OCI-M1 (cell line): Measurements from ENCODE around the gene FRMPD1.
A peak's percentile ranks its signal among the peaks of the same experiment; 100 is the strongest.

Experiments used
- DNase-seq: peaks from one replicate; lab custom pipeline; 2025; lab: John Stamatoyannopoulos, UW

FRMPD1 gene

DNA sequence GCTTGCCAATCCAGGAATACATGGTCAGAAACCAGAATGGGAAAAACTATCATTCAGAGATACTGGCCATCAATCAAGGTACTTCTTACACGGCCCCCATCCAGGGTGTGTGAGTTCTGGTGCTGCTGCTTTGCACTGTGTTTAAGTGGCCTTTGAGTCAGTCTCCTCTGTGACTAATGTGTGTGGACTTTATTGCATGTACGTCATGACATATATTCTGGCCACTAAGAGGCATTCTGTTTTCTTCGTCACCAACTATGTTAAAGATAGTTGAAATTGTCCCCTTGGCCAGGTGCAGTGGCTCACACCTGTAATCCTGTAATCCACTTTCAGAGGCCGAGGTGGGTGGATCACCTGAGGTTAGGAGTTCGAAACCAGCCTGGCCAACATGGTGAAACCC, 125.6 kb downstream of the FRMPD1 start:
- DNase-seq: no peak

DNA sequence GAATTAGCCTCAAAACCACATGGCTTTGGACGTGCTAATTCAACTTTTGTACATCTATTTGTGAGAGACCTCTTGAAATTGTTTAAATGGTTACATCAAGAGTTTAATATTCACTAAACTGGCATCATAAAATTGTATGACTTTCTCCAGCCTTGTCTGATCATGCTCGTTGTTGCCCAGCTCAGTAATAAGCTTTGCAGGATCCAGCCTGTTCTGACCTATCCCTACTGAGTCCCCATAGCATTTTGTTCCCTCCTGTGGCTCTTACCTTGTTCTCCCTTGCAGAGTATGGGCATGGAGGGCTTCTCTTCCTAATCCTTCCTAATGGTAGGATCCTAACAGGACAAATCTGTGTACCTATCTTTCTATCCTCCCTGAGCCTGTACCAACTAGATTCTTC, 127.8 kb downstream of the FRMPD1 start:
- DNase-seq: no peak

DNA sequence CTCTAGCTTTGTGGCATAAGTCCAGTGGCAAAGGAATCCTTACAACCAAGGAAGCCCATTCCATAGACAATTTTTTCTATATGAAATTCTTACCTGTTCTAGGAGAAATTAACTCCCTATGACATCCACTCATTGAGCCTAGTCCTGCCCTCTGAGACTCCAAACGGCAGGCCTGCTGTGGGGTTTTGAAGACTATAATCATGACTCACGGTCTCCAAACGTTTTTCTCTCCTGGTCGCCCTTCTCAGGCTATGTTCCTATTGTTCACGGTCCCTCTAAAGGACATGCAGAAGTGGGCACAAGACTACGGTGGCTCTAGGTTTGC, 133.5 kb downstream of the FRMPD1 start:
- peak; percentile 42 for DNase-seq

DNA sequence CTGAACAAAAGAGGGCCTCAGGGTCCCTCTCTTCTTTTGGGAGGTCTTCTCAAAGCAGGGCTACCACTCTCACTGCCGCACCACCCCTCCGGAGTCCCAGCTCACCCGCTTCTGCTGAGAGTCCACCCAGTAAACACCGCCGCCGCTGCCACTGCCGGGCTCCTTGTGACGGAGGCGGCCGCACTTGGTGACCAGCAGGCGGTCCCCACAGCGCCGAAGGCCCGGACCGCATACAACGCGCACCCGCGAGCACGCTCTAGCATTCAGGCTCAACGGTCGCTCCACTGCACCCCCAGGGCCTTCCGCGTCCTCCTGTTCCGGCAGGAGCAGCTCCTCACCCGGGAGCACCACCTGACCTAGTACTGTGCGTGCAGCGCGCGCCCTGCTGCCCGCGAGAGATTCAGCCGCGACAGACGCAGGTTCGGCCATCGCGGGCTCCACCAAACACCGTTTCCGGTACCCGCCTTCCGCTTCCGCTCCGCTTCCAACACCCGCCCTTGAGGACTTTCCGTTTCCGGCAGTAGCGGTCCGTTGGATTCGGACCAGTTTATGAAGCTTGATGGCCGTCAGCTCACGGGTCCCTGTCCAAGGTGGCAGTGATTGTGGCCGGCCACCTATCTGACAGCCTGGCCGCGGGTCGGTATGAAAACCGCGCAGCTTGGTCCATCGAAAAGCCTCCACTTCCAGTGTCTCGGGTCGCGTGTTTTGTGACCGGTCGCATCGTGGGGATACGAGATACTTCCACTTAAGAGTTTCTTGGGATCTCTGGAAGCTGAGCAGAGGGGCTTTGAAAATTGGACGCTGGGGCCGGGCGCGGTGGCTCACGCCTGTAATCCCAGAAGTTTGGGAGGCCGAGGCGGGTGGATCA, 134.1 kb downstream of the FRMPD1 start, which contains the start of gene EXOSC3:
TSS of gene EXOSC3 (minus strand) at position 449 of the 868 bp plus-strand sequence. CDS start at position 429, 20 bp downstream.
- peak; percentile 94 for DNase-seq

DNA sequence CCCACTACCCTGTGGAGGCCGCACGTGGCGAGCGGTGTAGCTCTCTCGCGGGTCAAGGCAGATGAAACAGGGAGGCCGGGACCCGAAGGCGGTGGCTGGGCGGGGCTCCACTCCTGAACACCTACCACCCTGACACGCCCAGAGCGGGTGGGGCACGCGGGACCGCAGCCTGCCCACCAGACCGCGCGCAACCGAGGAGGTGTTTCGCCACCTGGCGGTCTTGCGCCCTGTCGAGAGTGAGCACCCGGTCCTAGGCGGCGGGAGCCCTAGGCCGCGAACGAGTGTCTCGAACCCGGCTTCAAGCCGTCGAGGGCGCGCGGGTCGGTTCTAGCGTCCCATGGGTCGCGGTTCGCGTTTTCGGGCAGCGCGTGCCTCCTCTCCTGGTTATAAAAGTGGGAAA, 136.3 kb downstream of the FRMPD1 start:
- no peak for DNase-seq

DNA sequence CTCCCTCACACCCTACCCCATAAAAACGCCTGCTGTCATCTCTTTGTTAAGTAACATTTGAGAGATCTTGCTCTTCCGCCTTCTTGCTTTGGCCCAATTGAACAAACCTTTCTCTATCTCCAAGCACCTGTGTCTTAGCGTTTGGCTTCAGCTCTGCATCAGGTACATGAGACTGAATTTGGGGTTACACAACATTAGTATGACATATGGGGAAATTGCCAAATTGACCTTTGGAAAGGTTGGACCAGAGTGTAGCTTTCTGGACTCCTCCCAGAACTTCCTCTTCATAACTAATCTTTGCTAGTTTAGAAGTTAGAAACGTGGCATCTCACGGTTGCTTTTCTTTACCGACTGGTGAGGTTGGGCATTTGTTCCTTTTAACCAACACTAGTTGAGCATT, 137.6 kb downstream of the FRMPD1 start:
- no peak for DNase-seq

DNA sequence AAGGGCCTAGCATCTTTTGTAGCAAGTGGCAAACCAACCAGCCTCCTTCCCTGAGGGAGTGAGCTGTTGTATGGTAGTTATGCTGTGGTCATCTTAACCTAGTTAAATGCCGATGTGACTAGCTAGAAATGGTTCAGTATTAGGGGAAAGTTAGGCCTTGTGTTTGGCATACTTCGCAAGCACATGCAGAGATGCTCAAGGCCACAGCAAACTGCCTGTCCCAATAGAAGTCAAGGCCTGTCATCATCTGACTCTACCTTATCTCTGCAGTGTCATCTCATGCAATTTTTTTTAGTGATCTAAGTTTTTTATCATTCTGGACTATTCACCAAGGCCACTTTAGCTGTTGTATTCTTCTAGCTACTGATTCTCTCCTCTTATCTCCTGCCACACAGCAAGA, 139.3 kb downstream of the FRMPD1 start:
- no peak for DNase-seq

DNA sequence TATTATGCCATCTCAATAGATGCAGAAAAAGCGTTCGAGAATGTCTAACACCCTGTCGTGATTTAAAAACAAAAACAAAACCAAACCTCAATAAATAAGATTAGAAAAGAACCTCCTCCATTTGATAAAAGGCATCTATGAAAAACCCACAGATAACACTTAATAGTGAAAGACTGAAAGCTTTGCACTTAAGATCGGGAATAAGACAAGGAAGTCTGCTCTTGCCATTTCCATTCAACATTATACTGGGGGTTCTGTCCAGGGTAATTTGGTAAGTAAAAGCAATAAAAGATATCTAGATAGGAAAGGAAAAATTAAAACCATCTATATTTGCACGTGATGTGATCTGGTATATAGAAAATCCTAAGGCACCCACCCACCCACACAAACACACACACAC, 141.4 kb downstream of the FRMPD1 start:
- DNase-seq: no peak

DNA sequence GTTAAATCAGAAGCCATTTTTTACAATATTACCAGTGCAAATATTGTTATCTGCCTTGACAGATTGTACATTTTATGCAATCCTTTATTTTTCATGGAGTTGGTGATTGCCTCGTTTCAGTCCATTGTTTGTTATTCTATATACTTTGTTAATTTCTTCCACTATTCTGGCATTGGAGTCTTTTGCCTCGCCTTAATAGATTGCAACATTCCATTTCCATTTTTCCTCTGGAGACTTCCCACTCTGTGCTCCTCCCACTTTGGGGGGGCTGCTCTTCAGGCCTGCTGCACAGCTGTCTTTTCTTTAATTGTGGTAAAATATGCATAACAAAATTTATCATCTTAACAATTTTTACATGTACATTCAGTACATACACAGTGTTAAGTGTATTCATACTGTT, 145.5 kb downstream of the FRMPD1 start:
- DNase-seq: no peak
